Measurements from ENCODE around the gene PIGA. TPM values are rescaled to one million over a fixed set of nuclear protein-coding genes. Genes with fewer than 3 reads are reported as not detected.
"Not testable (repeated sequence)": the region's sequence is repeated elsewhere in the genome, so short reads cannot be mapped to it uniquely, and the experiment has no call there.

Gene PIGA
- total RNA-seq, 1 donor from 2014 or later, result 8.2 TPM

- Mint-ChIP-seq H3K4me3 (ENCODE audit: unreplicated experiment) (no peak overlapping the region), H3K9me3 (ENCODE audit: low read depth) (no peaks in the 10 kb centered on the region), H3K27me3 (ENCODE audit: low read depth) (no peaks in the 10 kb centered on the region), H3K4me1 (ENCODE audit: low read depth) (no peaks in the 10 kb centered on the region), H3K27ac (ENCODE audit: unreplicated experiment) (no peak overlapping the region), H3K36me3 (ENCODE audit: low read depth) (no peaks in the 10 kb centered on the region)
- no peak for TF ChIP-seq CTCF (IDR thresholded peaks at IDR 0.05)
- no peak for DNase-seq (ENCODE audit: low spot score)
These were observed 57.7 kb downstream of the PIGA start for GRCh38 chrX:15277604-15278003.

GRCh38 chrX:15274946-15275345, 60.4 kb downstream of the PIGA start:
- H3K27ac Mint-ChIP-seq (ENCODE audit: unreplicated experiment), result no peak overlapping the region
- no peak overlapping the region for H3K4me3 Mint-ChIP-seq (ENCODE audit: unreplicated experiment)
- H3K36me3 Mint-ChIP-seq (ENCODE audit: low read depth), result no peaks in the 10 kb centered on the region
- H3K4me1 Mint-ChIP-seq (ENCODE audit: low read depth), result no peaks in the 10 kb centered on the region
- H3K27me3 Mint-ChIP-seq (ENCODE audit: low read depth), result no peaks in the 10 kb centered on the region
- no peak for TF ChIP-seq CTCF (IDR thresholded peaks at IDR 0.05)
- H3K9me3 Mint-ChIP-seq (ENCODE audit: low read depth), result no peaks in the 10 kb centered on the region
- DNase-seq (ENCODE audit: low spot score), result no peak

GRCh38 chrX:15273275-15273674, 62.0 kb downstream of the PIGA start:
- not testable (repeated sequence) for H3K4me3 Mint-ChIP-seq (ENCODE audit: unreplicated experiment); H3K9me3 Mint-ChIP-seq (ENCODE audit: low read depth); H3K27ac Mint-ChIP-seq (ENCODE audit: unreplicated experiment); DNase-seq (ENCODE audit: low spot score); H3K27me3 Mint-ChIP-seq (ENCODE audit: low read depth); H3K4me1 Mint-ChIP-seq (ENCODE audit: low read depth); H3K36me3 Mint-ChIP-seq (ENCODE audit: low read depth)

- H3K36me3 Mint-ChIP-seq (ENCODE audit: low read depth), result no peaks in the 10 kb centered on the region
These were observed 63.6 kb downstream of the PIGA start for GRCh38 chrX:15271757-15272156.

GRCh38 chrX:15269618-15270521, 65.5 kb downstream of the PIGA start, which contains the start of gene ASB9:
Gene ASB9 (minus strand): TSS chrX:15270083. CDS start chrX:15269874, 209 bp downstream.
- no peaks in the 10 kb centered on the region for H3K4me1 Mint-ChIP-seq (ENCODE audit: low read depth)
- peaks cover 2% of the 10 kb centered on the region for H3K27me3 Mint-ChIP-seq (ENCODE audit: low read depth)
- TF ChIP-seq CTCF (IDR thresholded peaks at IDR 0.05), result no peak
- no peak within 1 kb of the TSS for H3K27ac Mint-ChIP-seq (ENCODE audit: unreplicated experiment)
- H3K4me3 Mint-ChIP-seq (ENCODE audit: unreplicated experiment), result no peak within 1 kb of the TSS
- DNase-seq (ENCODE audit: low spot score), result no peak
- no peaks in the 10 kb centered on the region for H3K36me3 Mint-ChIP-seq (ENCODE audit: low read depth)
- peaks cover 4% of the 10 kb centered on the region for H3K9me3 Mint-ChIP-seq (ENCODE audit: low read depth)

More at GRCh38 chrX:15271757-15272156, 63.6 kb downstream of the PIGA start:
- H3K9me3 Mint-ChIP-seq (ENCODE audit: low read depth), result no peaks in the 10 kb centered on the region
- H3K27me3 Mint-ChIP-seq (ENCODE audit: low read depth), result no peaks in the 10 kb centered on the region
- H3K4me1 Mint-ChIP-seq (ENCODE audit: low read depth), result no peaks in the 10 kb centered on the region
- no peak for TF ChIP-seq CTCF (IDR thresholded peaks at IDR 0.05)
- H3K27ac Mint-ChIP-seq (ENCODE audit: unreplicated experiment), result no peak overlapping the region
- no peak for DNase-seq (ENCODE audit: low spot score)
- H3K4me3 Mint-ChIP-seq (ENCODE audit: unreplicated experiment), result no peak overlapping the region

Other genes starting within 250 kb of the PIGA start
- not detected in 3 replicates for gene ASB9, start 65.4 kb downstream of the PIGA start, total RNA-seq
- gene ASB11, start 19.9 kb downstream of the PIGA start, total RNA-seq, result not detected in 3 replicates
- gene VEGFD, start 48.9 kb upstream of the PIGA start, total RNA-seq, result 0.20 to 0.39 TPM in 2 of 3 replicates, not detected in the other
- gene PIR, start 157.8 kb upstream of the PIGA start, total RNA-seq, result 13.3 to 37.5 TPM (median 13.4 TPM) in 3 replicates
- not detected in 3 replicates for gene BMX, start 165.3 kb upstream of the PIGA start, total RNA-seq